Mesenchymal stem cell (in vitro differentiated cells and primary cell): ENCODE results near the gene ATG12.

Source experiments
- DNase-seq: peaks from one replicate; pipeline ENCODE4 v3.0.0-alpha.2; 2013
- H2AFZ ChIP-seq: one replicate; pipeline ENCODE4 v1.6.1; 2013; ENCODE audit warnings: low read depth, mild to moderate bottlenecking, control low read depth, inconsistent platforms, low read length, moderate library complexity
- H2AK5ac ChIP-seq: 2 replicates; pipeline ENCODE4 v1.6.1; 2013; ENCODE audit warnings: low read length, moderate library complexity, mild to moderate bottlenecking, inconsistent platforms; ENCODE audit not compliant: severe bottlenecking
- H2BK120ac ChIP-seq: one replicate; pipeline ENCODE4 v1.6.1; 2013; ENCODE audit warnings: low read depth, mild to moderate bottlenecking, inconsistent platforms, low read length, moderate library complexity
- H2BK12ac ChIP-seq, 2 experiments: one replicate each; pipeline ENCODE4 v1.6.1; 2013; ENCODE audit warnings: inconsistent platforms in 2 of 2, low read length in 2 of 2, mild to moderate bottlenecking in 2 of 2, moderate library complexity in 2 of 2, control low read depth in 1 of 2
- H2BK15ac ChIP-seq: one replicate; pipeline ENCODE4 v1.6.1; 2013; ENCODE audit warnings: mild to moderate bottlenecking, low read depth, inconsistent platforms; ENCODE audit not compliant: poor library complexity, severe bottlenecking
- H2BK5ac ChIP-seq: 2 replicates; pipeline ENCODE4 v1.6.1; 2013; ENCODE audit warnings: low read depth, mild to moderate bottlenecking, low read length, control low read depth, inconsistent platforms; ENCODE audit not compliant: poor library complexity, severe bottlenecking
- H3K14ac ChIP-seq, 2 experiments: one replicate each; pipeline ENCODE4 v1.6.1; 2013; ENCODE audit warnings: inconsistent platforms in 2 of 2, low read length in 2 of 2, control low read depth in 1 of 2, mild to moderate bottlenecking in 1 of 2, moderate library complexity in 1 of 2
- H3K18ac ChIP-seq, 2 experiments: one replicate each; pipeline ENCODE4 v1.6.1; 2013; ENCODE audit warnings: inconsistent platforms in 2 of 2, low read length in 2 of 2, control low read depth in 1 of 2, low read depth in 1 of 2, mild to moderate bottlenecking in 1 of 2
- H3K23ac ChIP-seq, 2 experiments: one replicate each; pipeline ENCODE4 v1.6.1; 2013; ENCODE audit warnings: inconsistent platforms in 2 of 2, low read length in 2 of 2, mild to moderate bottlenecking in 2 of 2, moderate library complexity in 2 of 2, control low read depth in 1 of 2
- H3K27ac ChIP-seq: 2 replicates; pipeline ENCODE4 v1.5.1; 2013; ENCODE audit warnings: mild to moderate bottlenecking, moderate library complexity, low read length, control low read depth, inconsistent platforms; ENCODE audit not compliant: poor library complexity, severe bottlenecking
- H3K27me3 ChIP-seq, 2 experiments: 2 replicates each; pipeline versions ENCODE4 v1.6.1 to v1.7.0; 2013; ENCODE audit warnings: low read length in 2 of 2, mild to moderate bottlenecking in 2 of 2, moderate library complexity in 2 of 2, control low read depth in 1 of 2, inconsistent platforms in 1 of 2; ENCODE audit not compliant: control insufficient read depth in 1 of 2, insufficient read depth in 1 of 2
- H3K36me3 ChIP-seq, 2 experiments: 2 replicates each; pipeline versions ENCODE4 v1.6.1 to v1.7.0; 2013; ENCODE audit warnings: low read length in 2 of 2, control low read depth in 1 of 2, inconsistent platforms in 1 of 2, low read depth in 1 of 2, mild to moderate bottlenecking in 1 of 2; ENCODE audit not compliant: insufficient read depth in 2 of 2, control insufficient read depth in 1 of 2
- H3K4ac ChIP-seq, 2 experiments: one replicate each; pipeline ENCODE4 v1.6.1; 2013; ENCODE audit warnings: inconsistent platforms in 2 of 2, low read length in 2 of 2, mild to moderate bottlenecking in 2 of 2, moderate library complexity in 2 of 2, control low read depth in 1 of 2, low read depth in 1 of 2
- H3K4me1 ChIP-seq: 2 replicates; pipeline ENCODE4 v1.6.1; 2013; ENCODE audit warnings: low read depth, low read length, control low read depth; ENCODE audit not compliant: control insufficient read depth, insufficient read depth
- H3K4me2 ChIP-seq: 2 replicates; pipeline ENCODE4 v1.6.1; 2013; ENCODE audit warnings: low read length, mild to moderate bottlenecking, inconsistent platforms; ENCODE audit not compliant: poor library complexity, severe bottlenecking
- H3K4me3 ChIP-seq, 2 experiments: 2 replicates each; pipeline versions ENCODE4 v1.5.1 to v1.7.0; 2013; ENCODE audit warnings: low read length in 2 of 2, mild to moderate bottlenecking in 2 of 2, control low read depth in 1 of 2, low read depth in 1 of 2; ENCODE audit not compliant: insufficient read depth in 1 of 2
- H3K79me1 ChIP-seq: replicated peaks from 2 replicates; pipeline ENCODE4 v1.6.1; 2013; ENCODE audit warnings: mild to moderate bottlenecking, control low read depth, low read length, inconsistent platforms; ENCODE audit not compliant: poor library complexity, severe bottlenecking
- H3K9ac ChIP-seq: 2 replicates; pipeline ENCODE4 v1.7.0; 2013; ENCODE audit warnings: mild to moderate bottlenecking, low read length, moderate library complexity
- H3K9me3 ChIP-seq: 2 replicates; pipeline ENCODE4 v1.7.0; 2013; ENCODE audit warnings: mild to moderate bottlenecking, low read length; ENCODE audit not compliant: control insufficient read depth
- H4K8ac ChIP-seq: one replicate; pipeline ENCODE4 v1.6.1; 2013; ENCODE audit warnings: inconsistent platforms, mild to moderate bottlenecking, low read length, moderate library complexity
- H4K91ac ChIP-seq: one replicate; pipeline ENCODE4 v1.6.1; 2013; ENCODE audit warnings: mild to moderate bottlenecking, low read length, inconsistent platforms
- WGBS: methylation state at CpG from one replicate; pipeline ENCODE4 v1.1.7; 2013; ENCODE audit warnings: mixed read lengths; 5-methylcytosine and 5-hydroxymethylcytosine counted together

ATG12 gene

DNA sequence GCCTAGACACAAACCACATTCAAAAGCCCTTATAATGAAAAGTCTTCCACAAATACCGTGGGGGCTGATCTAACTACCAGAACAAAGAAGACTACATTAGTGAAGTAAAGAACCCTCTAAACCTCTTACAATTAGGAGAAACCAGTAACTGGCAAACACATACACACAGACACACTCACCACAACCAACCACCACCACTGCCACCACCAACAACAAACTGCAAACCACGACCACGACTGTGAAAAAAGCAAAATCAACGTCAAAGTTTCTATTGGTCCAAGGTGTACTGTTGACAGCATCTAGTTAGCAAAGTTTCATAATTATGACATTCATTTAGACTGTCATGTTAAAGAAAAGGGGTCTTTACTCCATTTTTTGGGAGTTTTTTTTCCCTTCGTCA, 27.6 kb downstream of the ATG12 start:
- WGBS: 96% methylated on average over 4 of the region's 5 CpGs
- no peak overlapping the region for H2BK12ac ChIP-seq
- H3K23ac ChIP-seq: no peak overlapping the region
- H3K36me3 ChIP-seq: no peaks in the 10 kb centered on the region
- no peak overlapping the region for H2BK5ac ChIP-seq
- H2AK5ac ChIP-seq: no peak overlapping the region
- no peak overlapping the region for H2BK120ac ChIP-seq
- H3K4ac ChIP-seq: no peak overlapping the region
- no peak overlapping the region for H4K91ac ChIP-seq
- peaks cover 14% of the 10 kb centered on the region for H3K4me1 ChIP-seq
- DNase-seq: no peak
- H2AFZ ChIP-seq: no peak overlapping the region
- H3K4me3 ChIP-seq: no peak overlapping the region
- H3K79me1 ChIP-seq: no peaks in the 10 kb centered on the region
- no peak overlapping the region for H2BK15ac ChIP-seq
- no peak overlapping the region for H3K4me2 ChIP-seq
- H3K27ac ChIP-seq: no peak overlapping the region
- H3K14ac ChIP-seq: no peak overlapping the region
- peaks cover 21 to 39% of the 10 kb centered on the region in 2 experiments for H3K27me3 ChIP-seq
- H3K18ac ChIP-seq: no peak overlapping the region
- no peak overlapping the region for H3K9ac ChIP-seq
- no peak overlapping the region for H4K8ac ChIP-seq
- H3K9me3 ChIP-seq: no peaks in the 10 kb centered on the region

DNA sequence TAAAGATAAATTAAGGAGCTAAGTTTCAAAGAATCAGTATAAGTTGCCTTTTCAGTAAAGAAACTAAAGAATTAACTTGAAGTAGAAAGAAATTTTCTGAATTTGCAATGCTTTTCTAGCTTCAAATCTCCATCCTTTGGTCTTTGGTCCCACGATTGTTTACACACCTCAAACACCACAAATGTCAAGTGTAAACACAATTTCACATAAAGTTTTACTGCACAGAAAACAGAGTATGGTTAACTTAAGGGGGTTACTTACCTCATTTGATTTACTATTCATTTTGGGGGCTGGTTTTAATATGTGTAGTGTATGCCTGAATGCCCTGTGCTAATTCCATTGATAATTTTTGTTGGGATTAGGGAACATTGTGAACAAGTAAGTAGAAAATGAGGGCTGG, 29.0 kb downstream of the ATG12 start:
- H4K91ac ChIP-seq: no peak overlapping the region
- no peak overlapping the region for H3K9ac ChIP-seq
- WGBS: no CpG with 5 or more reads among the region's 1 CpG
- peaks cover 14% of the 10 kb centered on the region for H3K4me1 ChIP-seq
- H3K4me3 ChIP-seq: no peak overlapping the region
- H3K4ac ChIP-seq: no peak overlapping the region
- no peak overlapping the region for H3K14ac ChIP-seq
- no peak overlapping the region for H3K4me2 ChIP-seq
- no peak overlapping the region for H3K23ac ChIP-seq
- no peaks in the 10 kb centered on the region for H3K36me3 ChIP-seq
- no peak for DNase-seq
- H3K9me3 ChIP-seq: no peaks in the 10 kb centered on the region
- no peak overlapping the region for H3K18ac ChIP-seq
- no peak overlapping the region for H2BK15ac ChIP-seq
- H2BK5ac ChIP-seq: no peak overlapping the region
- H2AK5ac ChIP-seq: no peak overlapping the region
- no peaks in the 10 kb centered on the region for H3K79me1 ChIP-seq
- H2BK120ac ChIP-seq: no peak overlapping the region
- no peak overlapping the region for H3K27ac ChIP-seq
- no peak overlapping the region for H4K8ac ChIP-seq
- no peak overlapping the region for H2AFZ ChIP-seq
- peaks cover 21 to 35% of the 10 kb centered on the region in 2 experiments for H3K27me3 ChIP-seq
- no peak overlapping the region for H2BK12ac ChIP-seq

DNA sequence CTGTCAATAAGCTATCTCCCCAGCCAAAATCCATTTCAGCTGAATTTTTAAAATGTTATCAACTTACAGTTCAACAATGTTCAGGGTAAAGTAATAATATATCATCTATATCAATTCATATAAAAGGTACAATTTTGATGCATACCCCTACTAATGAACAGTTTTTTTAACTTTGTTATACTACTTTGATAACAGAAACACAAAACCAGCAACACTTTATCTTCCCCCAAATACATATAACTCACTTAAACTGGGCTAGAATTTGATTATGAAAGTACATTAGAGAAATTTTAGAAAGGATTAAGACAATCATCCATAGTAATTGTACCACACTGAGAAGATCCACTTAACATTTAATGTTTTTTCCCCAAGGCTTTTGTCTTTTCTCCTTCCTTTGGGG, 30.0 kb downstream of the ATG12 start:
- no peak overlapping the region for H3K14ac ChIP-seq
- H2AFZ ChIP-seq: no peak overlapping the region
- H3K4me2 ChIP-seq: no peak overlapping the region
- no peaks in the 10 kb centered on the region for H3K79me1 ChIP-seq
- no peak overlapping the region for H4K8ac ChIP-seq
- H3K4ac ChIP-seq: no peak overlapping the region
- H3K9ac ChIP-seq: no peak overlapping the region
- H3K23ac ChIP-seq: no peak overlapping the region
- DNase-seq: no peak
- H3K36me3 ChIP-seq: no peaks in the 10 kb centered on the region
- peaks cover 10% of the 10 kb centered on the region for H3K4me1 ChIP-seq
- no peaks in the 10 kb centered on the region for H3K9me3 ChIP-seq
- H2BK12ac ChIP-seq: no peak overlapping the region
- peaks cover 21 to 29% of the 10 kb centered on the region in 2 experiments for H3K27me3 ChIP-seq
- no peak overlapping the region for H4K91ac ChIP-seq
- H3K4me3 ChIP-seq: no peak overlapping the region
- H2BK5ac ChIP-seq: no peak overlapping the region
- no peak overlapping the region for H3K18ac ChIP-seq
- no peak overlapping the region for H2BK15ac ChIP-seq
- H2AK5ac ChIP-seq: no peak overlapping the region
- H3K27ac ChIP-seq: no peak overlapping the region
- no peak overlapping the region for H2BK120ac ChIP-seq

DNA sequence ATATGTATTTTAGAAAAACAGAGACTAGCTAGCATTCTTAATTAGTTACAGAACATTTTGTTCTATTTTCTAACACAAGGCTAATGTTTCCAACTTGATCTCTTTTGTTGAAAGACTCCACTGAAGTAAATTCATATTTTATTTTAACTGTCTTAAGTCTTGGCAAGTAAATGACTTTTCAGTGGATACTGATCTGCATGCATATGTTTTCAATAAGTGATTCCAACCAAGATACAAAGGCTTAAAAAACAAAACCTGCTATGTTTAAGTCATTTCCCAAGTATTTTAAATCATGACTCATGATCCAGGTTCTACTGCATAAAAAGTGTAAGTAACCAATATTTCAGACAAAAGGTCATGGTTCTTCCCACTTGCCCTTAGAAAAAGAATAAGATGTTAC, 30.6 kb downstream of the ATG12 start:
- DNase-seq: no peak

More for the DNA sequence above, 30.6 kb downstream of the ATG12 start:
- H3K23ac ChIP-seq: no peak overlapping the region
- no peak overlapping the region for H2BK120ac ChIP-seq
- H3K4me1 ChIP-seq: peaks cover 4% of the 10 kb centered on the region
- H2AK5ac ChIP-seq: no peak overlapping the region
- H4K91ac ChIP-seq: no peak overlapping the region
- H3K9me3 ChIP-seq: no peaks in the 10 kb centered on the region
- no peak overlapping the region for H3K27ac ChIP-seq
- no peak overlapping the region for H3K4me3 ChIP-seq
- H3K14ac ChIP-seq: no peak overlapping the region
- H2AFZ ChIP-seq: no peak overlapping the region
- H3K9ac ChIP-seq: no peak overlapping the region
- no peak overlapping the region for H3K18ac ChIP-seq
- H3K36me3 ChIP-seq: peaks cover 0 to 2% of the 10 kb centered on the region in 2 experiments
- peaks cover 21 to 23% of the 10 kb centered on the region in 2 experiments for H3K27me3 ChIP-seq
- H4K8ac ChIP-seq: no peak overlapping the region
- no peak overlapping the region for H2BK12ac ChIP-seq
- no peak overlapping the region for H3K4ac ChIP-seq
- no peak overlapping the region for H2BK15ac ChIP-seq
- H2BK5ac ChIP-seq: no peak overlapping the region
- H3K79me1 ChIP-seq: no peaks in the 10 kb centered on the region
- no peak overlapping the region for H3K4me2 ChIP-seq
